ENCODE data around the gene DISC1. TPM values are rescaled to one million over a fixed set of nuclear protein-coding genes. Genes with fewer than 3 reads are reported as not detected.

The DISC1 gene
- total RNA-seq, 2 donors from 2014 or later = 2.3 to 7.0 TPM

GRCh38 chr1:232057217-232057895, 430.8 kb downstream of the DISC1 start:
- H3K27ac ChIP-seq = no peak overlapping the region
- no peak for DNase-seq
- intact Hi-C loops (cut with DNase I) = no loop called here

GRCh38 chr1:232057896-232058274, 431.3 kb downstream of the DISC1 start:
- intact Hi-C loops (cut with DNase I) = no loop called here
- Histone ChIP-seq H3K4me1 (no peaks in the 10 kb centered on the region), H3K4me3 (no peak overlapping the region), H3K36me3 (replicated peaks in 1 of 2; ENCODE audit: insufficient read depth in 1 of 2, low read depth in 2 of 2) (no peaks in the 10 kb centered on the region), H3K27me3 (no peaks in the 10 kb centered on the region), H3K9me3 (no peaks in the 10 kb centered on the region), H3K27ac (no peak overlapping the region)
- DNase-seq (no peak), ATAC-seq (no peak)
- TF ChIP-seq POLR2A (IDR thresholded peaks at IDR 0.05) (no peak), CTCF (IDR thresholded peaks at IDR 0.05) (no peak)
- 18 to 50% methylated on average over 1 of the region's 1 CpG for WGBS, 2 donors

More at GRCh38 chr1:232057217-232057895, 430.8 kb downstream of the DISC1 start:
- Histone ChIP-seq H3K27me3 (no peaks in the 10 kb centered on the region), H3K36me3 (replicated peaks in 1 of 2; ENCODE audit: insufficient read depth in 1 of 2, low read depth in 2 of 2) (no peaks in the 10 kb centered on the region), H3K9me3 (no peaks in the 10 kb centered on the region), H3K4me1 (no peaks in the 10 kb centered on the region), H3K4me3 (no peak overlapping the region)
- no peak for ATAC-seq
- no peak for TF ChIP-seq POLR2A (IDR thresholded peaks at IDR 0.05)
- no peak for TF ChIP-seq CTCF (IDR thresholded peaks at IDR 0.05)
- 66% methylated on average over 10 of the region's 10 CpGs for WGBS, 2 donors

GRCh38 chr1:232059726-232060374, 433.3 kb downstream of the DISC1 start:
- H3K4me3 ChIP-seq = no peak overlapping the region
- H3K4me1 ChIP-seq = no peaks in the 10 kb centered on the region
- DNase-seq (peak in 1 of 4 donors; percentile 15), ATAC-seq (no peak)
- no peak overlapping the region for H3K27ac ChIP-seq
- H3K27me3 ChIP-seq = no peaks in the 10 kb centered on the region
- TF ChIP-seq POLR2A (IDR thresholded peaks at IDR 0.05) (no peak), CTCF (IDR thresholded peaks at IDR 0.05) (no peak)
- WGBS, 2 donors = 49 to 50% methylated on average over 8 of the region's 8 CpGs
- intact Hi-C loops (cut with DNase I) = no loop called here
- no peaks in the 10 kb centered on the region for H3K9me3 ChIP-seq
- no peaks in the 10 kb centered on the region for H3K36me3 ChIP-seq (replicated peaks in 1 of 2; ENCODE audit: insufficient read depth in 1 of 2, low read depth in 2 of 2)

GRCh38 chr1:232062967-232063366, 436.4 kb downstream of the DISC1 start:
- intact Hi-C loops (cut with DNase I) = no loop called here
- Histone ChIP-seq H3K4me3 (no peak overlapping the region), H3K27me3 (no peaks in the 10 kb centered on the region), H3K9me3 (no peaks in the 10 kb centered on the region), H3K4me1 (no peaks in the 10 kb centered on the region), H3K36me3 (replicated peaks in 1 of 2; ENCODE audit: insufficient read depth in 1 of 2, low read depth in 2 of 2) (no peaks in the 10 kb centered on the region), H3K27ac (no peak overlapping the region)
- no peak for DNase-seq
- WGBS, 2 donors = 76 to 78% methylated on average over 3 of the region's 3 CpGs
- no peak for ATAC-seq
- TF ChIP-seq POLR2A (IDR thresholded peaks at IDR 0.05) = no peak
- no peak for TF ChIP-seq CTCF (IDR thresholded peaks at IDR 0.05)

GRCh38 chr1:232066521-232066920, 439.9 kb downstream of the DISC1 start:
- WGBS, 2 donors = 79 to 82% methylated on average over 3 of the region's 3 CpGs
- Histone ChIP-seq H3K36me3 (replicated peaks in 1 of 2; ENCODE audit: insufficient read depth in 1 of 2, low read depth in 2 of 2) (no peaks in the 10 kb centered on the region), H3K4me3 (no peak overlapping the region), H3K27ac (no peak overlapping the region), H3K4me1 (no peaks in the 10 kb centered on the region), H3K27me3 (no peaks in the 10 kb centered on the region), H3K9me3 (no peaks in the 10 kb centered on the region)
- intact Hi-C loops (cut with DNase I) = no loop called here
- ATAC-seq (no peak), DNase-seq (no peak)
- TF ChIP-seq CTCF (IDR thresholded peaks at IDR 0.05) (no peak), POLR2A (IDR thresholded peaks at IDR 0.05) (no peak)
